Measurements from ENCODE around the gene SMYD5. TPM values are rescaled to one million over a fixed set of nuclear protein-coding genes. Genes with fewer than 3 reads are reported as not detected.

SMYD5 gene
- total RNA-seq, 1 donor from 2014 or later = 30.3 TPM

- no peak for TF ChIP-seq CTCF (conservative IDR thresholded peaks at IDR 0.05)
- H3K9me3 Mint-ChIP-seq = no peaks in the 10 kb centered on the region
- no peaks in the 10 kb centered on the region for H3K27me3 Mint-ChIP-seq
- H3K36me3 Mint-ChIP-seq = peaks cover 4% of the 10 kb centered on the region
- H3K4me3 Mint-ChIP-seq = no peak overlapping the region
- peaks cover 23% of the 10 kb centered on the region for H3K4me1 Mint-ChIP-seq (ENCODE audit: unreplicated experiment)
- DNase-seq (ENCODE audit: extremely low spot score, unreplicated experiment) = no peak
- H3K27ac Mint-ChIP-seq = no peak overlapping the region
These were observed 24.9 kb downstream of the SMYD5 start for GRCh38 chr2:73238976-73239375.

- TF ChIP-seq CTCF (conservative IDR thresholded peaks at IDR 0.05) = no peak
- H3K9me3 Mint-ChIP-seq = no peaks in the 10 kb centered on the region
- no peak overlapping the region for H3K27ac Mint-ChIP-seq
- peaks cover 23% of the 10 kb centered on the region for H3K4me1 Mint-ChIP-seq (ENCODE audit: unreplicated experiment)
- H3K36me3 Mint-ChIP-seq = peaks cover 9% of the 10 kb centered on the region
- H3K4me3 Mint-ChIP-seq = no peak overlapping the region
- no peaks in the 10 kb centered on the region for H3K27me3 Mint-ChIP-seq
- DNase-seq (ENCODE audit: extremely low spot score, unreplicated experiment) = no peak
These were observed 25.7 kb downstream of the SMYD5 start for GRCh38 chr2:73239776-73240175.

GRCh38 chr2:73243884-73244570 lies 30.0 kb downstream of the SMYD5 start:
- DNase-seq (ENCODE audit: extremely low spot score, unreplicated experiment) = no peak
- Mint-ChIP-seq H3K27ac (no peak overlapping the region), H3K9me3 (no peaks in the 10 kb centered on the region), H3K4me3 (no peak overlapping the region), H3K4me1 (ENCODE audit: unreplicated experiment) (no peaks in the 10 kb centered on the region), H3K36me3 (peaks cover 19% of the 10 kb centered on the region), H3K27me3 (no peaks in the 10 kb centered on the region)
- no peak for TF ChIP-seq CTCF (conservative IDR thresholded peaks at IDR 0.05)

- Mint-ChIP-seq H3K27ac (no peak overlapping the region), H3K36me3 (peaks cover 22% of the 10 kb centered on the region), H3K9me3 (no peaks in the 10 kb centered on the region), H3K4me1 (ENCODE audit: unreplicated experiment) (no peaks in the 10 kb centered on the region), H3K4me3 (no peak overlapping the region), H3K27me3 (no peaks in the 10 kb centered on the region)
- no peak for DNase-seq (ENCODE audit: extremely low spot score, unreplicated experiment)
- TF ChIP-seq CTCF (conservative IDR thresholded peaks at IDR 0.05) = no peak
These were observed 30.5 kb downstream of the SMYD5 start for GRCh38 chr2:73244580-73244979.

GRCh38 chr2:73246850-73247249 lies 32.8 kb downstream of the SMYD5 start:
- TF ChIP-seq CTCF (conservative IDR thresholded peaks at IDR 0.05) = no peak
- no peak for DNase-seq (ENCODE audit: extremely low spot score, unreplicated experiment)
- H3K36me3 Mint-ChIP-seq = peaks cover 28% of the 10 kb centered on the region
- no peaks in the 10 kb centered on the region for H3K9me3 Mint-ChIP-seq
- no peaks in the 10 kb centered on the region for H3K27me3 Mint-ChIP-seq
- H3K4me3 Mint-ChIP-seq = no peak overlapping the region
- no peaks in the 10 kb centered on the region for H3K4me1 Mint-ChIP-seq (ENCODE audit: unreplicated experiment)
- H3K27ac Mint-ChIP-seq = no peak overlapping the region

Data from type B pancreatic cell (in vitro differentiated cells).